Loucy (cell line): ENCODE data around the gene CAPN8.

Experiments
- H2AFZ ChIP-seq: fragments of 200-600 bp; sonication (generic); 2 replicates; pipeline ENCODE4 v1.6.0; 2016; ENCODE audit warnings: antibody characterized with exemption, mild to moderate bottlenecking, low read length, moderate library complexity
- H3F3A ChIP-seq: fragments of 200-600 bp; 2 replicates; pipeline ENCODE4 v1.6.0; 2016; ENCODE audit warnings: antibody characterized with exemption, low read depth, mild to moderate bottlenecking
- H3K27me3 ChIP-seq: fragments of 200-600 bp; sonication (generic); 2 replicates; pipeline ENCODE4 v1.6.1; 2014; ENCODE audit warnings: low read length, mild to moderate bottlenecking; ENCODE audit not compliant: insufficient read depth, poor library complexity, severe bottlenecking
- H3K36me3 ChIP-seq: fragments of 200-600 bp; sonication (generic); 2 replicates; pipeline ENCODE4 v1.6.1; 2016; ENCODE audit warnings: low read length; ENCODE audit not compliant: insufficient read depth
- H3K4me1 ChIP-seq: fragments of 200-600 bp; sonication (generic); 2 replicates; pipeline ENCODE4 v1.5.1; 2014; ENCODE audit warnings: low read length, mild to moderate bottlenecking; ENCODE audit not compliant: insufficient read depth, poor library complexity, severe bottlenecking
- H3K4me2 ChIP-seq: fragments of 200-600 bp; sonication (generic); 2 replicates; pipeline ENCODE4 v1.6.0; 2014; ENCODE audit warnings: antibody characterized with exemption, low read length, low read depth, mild to moderate bottlenecking; ENCODE audit not compliant: poor library complexity, severe bottlenecking
- H3K4me3 ChIP-seq: fragments of 200-600 bp; sonication (generic); 2 replicates; pipeline ENCODE4 v1.5.1; 2014; ENCODE audit warnings: low read length, mild to moderate bottlenecking, mixed read lengths; ENCODE audit not compliant: poor library complexity, severe bottlenecking
- H3K79me2 ChIP-seq: fragments of 200-600 bp; sonication (generic); 2 replicates; pipeline ENCODE4 v1.6.1; 2014; ENCODE audit warnings: low read length; ENCODE audit not compliant: insufficient read depth
- H3K9ac ChIP-seq: fragments of 200-600 bp; sonication (generic); 2 replicates; pipeline ENCODE4 v1.6.0; 2014; ENCODE audit warnings: mild to moderate bottlenecking, low read depth, low read length, moderate library complexity; ENCODE audit not compliant: poor library complexity, severe bottlenecking
- H3K9me2 ChIP-seq: fragments of 200-600 bp; sonication (generic); replicated peaks from 2 replicates; pipeline ENCODE4 v1.6.1; 2016; ENCODE audit warnings: low read depth, low read length, mixed read lengths
- H3K9me3 ChIP-seq: fragments of 200-600 bp; sonication (generic); 2 replicates; pipeline ENCODE4 v1.6.1; 2014; ENCODE audit warnings: mild to moderate bottlenecking, antibody characterized with exemption, low read length, low read depth; ENCODE audit not compliant: insufficient read depth
- H4K20me1 ChIP-seq: fragments of 200-600 bp; sonication (generic); 2 replicates; pipeline ENCODE4 v1.6.0; 2014; ENCODE audit warnings: antibody characterized with exemption, low read length, mild to moderate bottlenecking; ENCODE audit not compliant: insufficient read depth, poor library complexity, severe bottlenecking
- CTCF ChIP-seq: fragments of 200-600 bp; sonication (generic); conservative IDR thresholded peaks from 2 replicates; pipeline ENCODE4 v1.5.1; 2014; ENCODE audit warnings: mild to moderate bottlenecking, antibody characterized with exemption, low read length
- EZH2phosphoT487 ChIP-seq: fragments of 200-600 bp; IDR thresholded peaks from 2 replicates; pipeline ENCODE4 v1.6.1; 2018; ENCODE audit warnings: antibody characterized with exemption, mild to moderate bottlenecking, moderate library complexity, borderline replicate concordance

The CAPN8 gene

GRCh38 chr1:223711747-223712193 lies 46.3 kb upstream of the CAPN8 start:
- no peak for TF ChIP-seq CTCF
- TF ChIP-seq EZH2phosphoT487: no peak
- Histone ChIP-seq H3K9ac (no peak overlapping the region), H2AFZ (no peak overlapping the region), H3K36me3 (no peaks in the 10 kb centered on the region), H3K9me2 (no peaks in the 10 kb centered on the region), H3K4me2 (peak overlapping the region; percentile 67), H4K20me1 (no peaks in the 10 kb centered on the region), H3K27me3 (no peaks in the 10 kb centered on the region), H3K4me1 (peaks cover 27% of the 10 kb centered on the region), H3K9me3 (no peaks in the 10 kb centered on the region), H3F3A (no peaks in the 10 kb centered on the region), H3K4me3 (peak overlapping the region; percentile 73), H3K79me2 (no peaks in the 10 kb centered on the region)

DNA sequence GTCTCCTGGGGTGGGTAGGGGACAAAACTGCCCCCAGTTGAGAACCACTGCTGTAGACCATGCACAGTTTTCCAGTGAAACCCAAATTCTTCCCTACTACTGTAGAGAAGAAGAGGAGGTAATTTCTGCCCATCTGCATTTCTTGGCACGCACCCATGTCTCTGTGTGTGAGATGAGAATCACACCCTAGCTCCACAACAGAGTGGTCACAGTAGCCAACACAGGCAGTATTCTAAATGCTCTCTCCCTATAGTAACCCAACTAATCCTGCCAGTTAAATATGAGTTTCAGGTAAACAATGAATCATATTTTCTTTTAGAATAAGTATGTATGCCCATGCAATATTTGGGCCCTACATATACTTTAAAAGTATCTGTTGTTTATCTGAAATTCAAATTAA lies 45.7 kb upstream of the CAPN8 start:
- Histone ChIP-seq H3K79me2 (no peaks in the 10 kb centered on the region), H3K4me2 (no peak overlapping the region), H3K9me3 (no peaks in the 10 kb centered on the region), H3K27me3 (no peaks in the 10 kb centered on the region), H2AFZ (no peak overlapping the region), H3K36me3 (no peaks in the 10 kb centered on the region), H3K4me3 (no peak overlapping the region), H3F3A (no peaks in the 10 kb centered on the region), H3K4me1 (peaks cover 21% of the 10 kb centered on the region), H3K9ac (no peak overlapping the region), H3K9me2 (no peaks in the 10 kb centered on the region), H4K20me1 (no peaks in the 10 kb centered on the region)
- TF ChIP-seq CTCF (no peak), EZH2phosphoT487 (no peak)

DNA sequence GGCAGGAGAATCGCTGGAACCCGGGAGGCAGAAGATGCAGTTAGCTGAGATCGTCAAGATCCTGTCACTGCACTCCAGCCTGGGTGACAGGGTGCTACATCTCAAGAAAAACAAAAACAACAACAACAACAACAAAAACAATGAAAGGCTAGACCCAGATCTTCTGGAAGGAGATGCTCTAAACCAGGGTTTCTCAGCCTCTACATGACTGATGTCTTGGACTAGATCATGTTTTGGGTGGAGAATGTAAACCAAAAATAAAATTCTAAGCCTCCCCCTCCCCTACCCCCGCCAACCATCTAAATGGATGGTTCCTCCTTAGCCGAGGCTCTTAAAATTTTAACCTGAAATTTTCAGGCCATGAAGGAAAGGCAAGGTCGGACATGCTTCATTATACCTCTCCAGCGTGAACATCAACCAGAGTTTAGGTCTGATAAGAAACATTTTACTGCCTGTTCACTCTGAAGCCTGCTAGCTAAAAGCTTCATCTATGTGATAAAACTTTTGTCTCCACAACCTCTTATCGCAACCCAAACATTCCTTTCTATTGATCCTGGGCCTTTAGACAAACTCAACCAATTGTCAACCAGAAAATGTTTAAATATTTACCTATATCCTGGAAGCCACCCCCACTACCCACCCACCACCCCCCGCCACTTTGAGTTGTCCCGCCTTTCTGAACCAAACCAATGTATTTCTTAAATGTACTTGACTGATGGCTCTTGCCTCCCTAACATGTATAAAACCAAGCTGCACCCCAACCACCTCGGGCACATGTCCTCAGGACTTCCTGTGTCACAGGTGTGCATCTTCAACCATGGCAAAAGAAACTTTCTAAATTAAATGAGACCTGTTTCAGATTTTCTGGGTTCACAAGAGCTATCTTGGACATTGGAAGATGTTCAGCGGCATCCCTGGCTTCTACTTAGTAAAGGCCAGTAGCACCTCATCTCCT lies 45.0 kb upstream of the CAPN8 start:
- H3K9me3 ChIP-seq: no peaks in the 10 kb centered on the region
- no peaks in the 10 kb centered on the region for H3F3A ChIP-seq
- H4K20me1 ChIP-seq: no peaks in the 10 kb centered on the region
- TF ChIP-seq CTCF (no peak), EZH2phosphoT487 (no peak)
- H3K9ac ChIP-seq: no peak overlapping the region
- H2AFZ ChIP-seq: no peak overlapping the region
- H3K27me3 ChIP-seq: no peaks in the 10 kb centered on the region
- H3K4me2 ChIP-seq: no peak overlapping the region
- no peak overlapping the region for H3K4me3 ChIP-seq
- H3K9me2 ChIP-seq: no peaks in the 10 kb centered on the region
- no peaks in the 10 kb centered on the region for H3K79me2 ChIP-seq
- H3K4me1 ChIP-seq: peaks cover 14% of the 10 kb centered on the region
- no peaks in the 10 kb centered on the region for H3K36me3 ChIP-seq
